ENCODE results near the gene UTS2B. TPM values are rescaled to one million over a fixed set of nuclear protein-coding genes. Genes with fewer than 3 reads are reported as not detected.

The UTS2B gene
- total and polyA plus RNA-seq, 4 donors, result 0.15 to 2.8 (median 0.60) TPM

- intact Hi-C loops (cut with DNase I), result loop anchor here in 1 of 2 donors (5.0 kb wide), 1 partner anchor 42 kb away; the partner anchor contains the start of gene CCDC50
- H3K4me1 ChIP-seq (ENCODE audit: control insufficient read depth in 1 of 2, insufficient read depth in 2 of 2, low read length in 2 of 2), result no peaks in the 10 kb centered on the region
- peaks cover 2 to 3% of the 10 kb centered on the region in 2 donors for H3K36me3 ChIP-seq (ENCODE audit: control insufficient read depth in 1 of 2, insufficient read depth in 2 of 2, low read length in 1 of 2)
- DNase-seq (no peak), ATAC-seq (ENCODE audit: low FRiP score) (no peak)
- 69 to 90% methylated on average over 5 of the region's 5 CpGs for WGBS, 2 donors
- H3K27ac ChIP-seq (ENCODE audit: low read depth in 1 of 2, low read length in 2 of 2), result no peak overlapping the region
- no peak overlapping the region for H3K4me3 ChIP-seq (ENCODE audit: low read length in 2 of 2)
- no peaks in the 10 kb centered on the region for H3K9me3 ChIP-seq (ENCODE audit: control insufficient read depth, low read length)
- H3K27me3 ChIP-seq (ENCODE audit: control insufficient read depth in 1 of 2, insufficient read depth in 2 of 2, low read length in 1 of 2), result no peaks in the 10 kb centered on the region
Measured at GRCh38 chr3:191368755-191369615, 38.7 kb upstream of the UTS2B start.

DNA sequence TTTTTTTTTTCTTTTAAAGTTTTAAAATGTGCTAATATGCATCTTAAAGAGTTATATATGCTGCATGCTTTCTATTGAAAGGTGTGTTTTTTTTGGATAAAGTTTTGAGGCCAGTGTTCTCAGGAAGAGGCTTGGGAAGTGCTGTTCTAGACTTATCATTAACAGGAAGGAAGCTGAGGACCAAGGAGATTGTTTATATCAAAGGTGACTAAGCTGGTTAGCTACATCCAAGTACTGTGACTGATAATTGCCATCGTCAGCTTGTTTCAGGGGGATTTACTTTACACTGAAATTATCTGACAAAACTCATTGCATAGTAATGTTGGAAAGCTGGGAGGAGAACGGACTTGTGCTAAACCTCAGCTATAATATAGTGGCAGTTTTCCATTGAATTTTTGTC is 36.3 kb upstream of the UTS2B start:
- Histone ChIP-seq H3K4me1 (ENCODE audit: control insufficient read depth in 1 of 2, insufficient read depth in 2 of 2, low read length in 2 of 2) (no peaks in the 10 kb centered on the region), H3K9me3 (ENCODE audit: control insufficient read depth, low read length) (no peaks in the 10 kb centered on the region), H3K27me3 (ENCODE audit: control insufficient read depth in 1 of 2, insufficient read depth in 2 of 2, low read length in 1 of 2) (no peaks in the 10 kb centered on the region), H3K27ac (ENCODE audit: low read depth in 1 of 2, low read length in 2 of 2) (no peak overlapping the region), H3K36me3 (ENCODE audit: control insufficient read depth in 1 of 2, insufficient read depth in 2 of 2, low read length in 1 of 2) (peaks cover 2 to 3% of the 10 kb centered on the region in 2 donors), H3K4me3 (ENCODE audit: low read length in 2 of 2) (no peak overlapping the region)
- DNase-seq, result no peak
- no peak for ATAC-seq (ENCODE audit: low FRiP score)
- WGBS, 2 donors, result 63 to 77% methylated on average over 2 of the region's 2 CpGs
- intact Hi-C loops (cut with DNase I), result loop anchor here in 1 of 2 donors (5.0 kb wide), 1 partner anchor 39 kb away; the partner anchor contains the start of gene CCDC50

GRCh38 chr3:191363221-191363620 is 32.9 kb upstream of the UTS2B start:
- Histone ChIP-seq H3K27ac (ENCODE audit: low read depth in 1 of 2, low read length in 2 of 2) (no peak overlapping the region), H3K9me3 (ENCODE audit: control insufficient read depth, low read length) (no peaks in the 10 kb centered on the region), H3K36me3 (ENCODE audit: control insufficient read depth in 1 of 2, insufficient read depth in 2 of 2, low read length in 1 of 2) (peaks cover 5 to 11% of the 10 kb centered on the region in 2 donors), H3K4me1 (ENCODE audit: control insufficient read depth in 1 of 2, insufficient read depth in 2 of 2, low read length in 2 of 2) (no peaks in the 10 kb centered on the region), H3K27me3 (ENCODE audit: control insufficient read depth in 1 of 2, insufficient read depth in 2 of 2, low read length in 1 of 2) (no peaks in the 10 kb centered on the region), H3K4me3 (ENCODE audit: low read length in 2 of 2) (no peak overlapping the region)
- no peak for DNase-seq
- no peak for ATAC-seq (ENCODE audit: low FRiP score)
- intact Hi-C loops (cut with DNase I), result no loop called here
- WGBS, 2 donors, result 85 to 95% methylated on average over 4 of the region's 4 CpGs

DNA sequence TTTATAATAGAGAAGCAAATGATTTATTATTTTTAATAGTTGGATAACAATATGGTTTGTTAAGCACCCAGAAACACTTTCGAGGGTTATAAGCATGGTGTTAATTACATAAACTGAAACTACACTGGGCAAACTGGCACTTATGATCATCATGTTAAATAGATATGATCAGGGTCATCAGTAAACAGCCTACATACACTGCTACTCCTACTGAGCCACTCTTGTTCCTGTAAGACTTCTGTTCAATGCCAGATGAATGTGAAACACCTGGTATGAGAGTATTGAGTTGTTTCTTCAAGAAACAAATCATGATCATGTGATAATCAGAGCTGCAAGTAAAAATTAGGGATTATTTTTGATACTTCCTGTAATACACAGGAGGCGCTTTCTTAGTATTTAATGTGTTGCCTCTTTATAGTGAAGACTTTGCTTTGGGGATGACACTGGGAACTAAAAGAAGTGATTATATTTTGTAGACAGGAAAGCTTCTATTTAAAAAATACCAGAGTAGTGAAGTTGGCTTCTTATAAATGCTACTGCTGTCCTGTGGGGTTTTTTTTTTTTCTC is 32.3 kb upstream of the UTS2B start:
- no peaks in the 10 kb centered on the region for H3K9me3 ChIP-seq (ENCODE audit: control insufficient read depth, low read length)
- no peak overlapping the region for H3K27ac ChIP-seq (ENCODE audit: low read depth in 1 of 2, low read length in 2 of 2)
- no peaks in the 10 kb centered on the region for H3K27me3 ChIP-seq (ENCODE audit: control insufficient read depth in 1 of 2, insufficient read depth in 2 of 2, low read length in 1 of 2)
- intact Hi-C loops (cut with DNase I), result no loop called here
- 97% methylated on average over 2 of the region's 2 CpGs for WGBS, 2 donors
- DNase-seq (no peak), ATAC-seq (ENCODE audit: low FRiP score) (no peak)
- no peaks in the 10 kb centered on the region for H3K4me1 ChIP-seq (ENCODE audit: control insufficient read depth in 1 of 2, insufficient read depth in 2 of 2, low read length in 2 of 2)
- peaks cover 7 to 11% of the 10 kb centered on the region in 2 donors for H3K36me3 ChIP-seq (ENCODE audit: control insufficient read depth in 1 of 2, insufficient read depth in 2 of 2, low read length in 1 of 2)
- no peak overlapping the region for H3K4me3 ChIP-seq (ENCODE audit: low read length in 2 of 2)

DNA sequence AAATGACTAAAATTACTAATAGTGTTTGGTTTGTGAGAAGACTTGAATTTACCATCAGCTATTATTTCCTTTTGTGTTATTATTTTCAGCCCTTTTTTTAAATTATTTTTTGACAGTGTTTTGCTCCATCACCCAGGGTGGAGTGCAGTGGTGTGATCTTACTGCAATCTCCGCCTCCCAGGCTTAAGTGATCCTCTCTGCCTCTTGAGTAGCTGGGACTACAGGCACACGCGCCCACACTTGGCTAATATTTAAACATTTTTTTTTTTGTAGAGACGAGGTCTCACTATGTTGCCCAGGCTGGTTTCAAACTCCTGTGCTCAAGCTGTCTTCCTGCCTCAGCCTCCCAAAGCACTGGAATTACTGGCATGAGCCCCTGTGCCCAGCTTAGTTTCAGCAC is 31.7 kb upstream of the UTS2B start:
- no peak overlapping the region for H3K27ac ChIP-seq (ENCODE audit: low read depth in 1 of 2, low read length in 2 of 2)
- H3K36me3 ChIP-seq (ENCODE audit: control insufficient read depth in 1 of 2, insufficient read depth in 2 of 2, low read length in 1 of 2), result peaks cover 7 to 11% of the 10 kb centered on the region in 2 donors
- 70 to 80% methylated on average over 4 of the region's 4 CpGs for WGBS, 2 donors
- DNase-seq, result no peak
- no peak for ATAC-seq (ENCODE audit: low FRiP score)
- H3K4me1 ChIP-seq (ENCODE audit: control insufficient read depth in 1 of 2, insufficient read depth in 2 of 2, low read length in 2 of 2), result no peaks in the 10 kb centered on the region
- H3K27me3 ChIP-seq (ENCODE audit: control insufficient read depth in 1 of 2, insufficient read depth in 2 of 2, low read length in 1 of 2), result no peaks in the 10 kb centered on the region
- H3K4me3 ChIP-seq (ENCODE audit: low read length in 2 of 2), result no peak overlapping the region
- H3K9me3 ChIP-seq (ENCODE audit: control insufficient read depth, low read length), result no peaks in the 10 kb centered on the region
- intact Hi-C loops (cut with DNase I), result no loop called here

- Histone ChIP-seq H3K4me1 (ENCODE audit: control insufficient read depth in 1 of 2, insufficient read depth in 2 of 2, low read length in 2 of 2) (no peaks in the 10 kb centered on the region), H3K36me3 (ENCODE audit: control insufficient read depth in 1 of 2, insufficient read depth in 2 of 2, low read length in 1 of 2) (peaks cover 7 to 11% of the 10 kb centered on the region in 2 donors), H3K27ac (ENCODE audit: low read depth in 1 of 2, low read length in 2 of 2) (no peak overlapping the region), H3K27me3 (ENCODE audit: control insufficient read depth in 1 of 2, insufficient read depth in 2 of 2, low read length in 1 of 2) (no peaks in the 10 kb centered on the region), H3K9me3 (ENCODE audit: control insufficient read depth, low read length) (no peaks in the 10 kb centered on the region), H3K4me3 (ENCODE audit: low read length in 2 of 2) (no peak overlapping the region)
- ATAC-seq (ENCODE audit: low FRiP score) (no peak), DNase-seq (no peak)
- intact Hi-C loops (cut with DNase I), result no loop called here
- 94 to 100% methylated on average over 1 of the region's 1 CpG for WGBS, 2 donors
Measured at GRCh38 chr3:191361456-191361855, 31.1 kb upstream of the UTS2B start.

GRCh38 chr3:191360620-191361019 is 30.3 kb upstream of the UTS2B start:
- WGBS, 2 donors, result 90 to 93% methylated on average over 3 of the region's 3 CpGs
- Histone ChIP-seq H3K4me3 (ENCODE audit: low read length in 2 of 2) (no peak overlapping the region), H3K4me1 (ENCODE audit: control insufficient read depth in 1 of 2, insufficient read depth in 2 of 2, low read length in 2 of 2) (no peaks in the 10 kb centered on the region), H3K27me3 (ENCODE audit: control insufficient read depth in 1 of 2, insufficient read depth in 2 of 2, low read length in 1 of 2) (no peaks in the 10 kb centered on the region), H3K27ac (ENCODE audit: low read depth in 1 of 2, low read length in 2 of 2) (no peak overlapping the region), H3K9me3 (ENCODE audit: control insufficient read depth, low read length) (no peaks in the 10 kb centered on the region), H3K36me3 (ENCODE audit: control insufficient read depth in 1 of 2, insufficient read depth in 2 of 2, low read length in 1 of 2) (peaks cover 7 to 11% of the 10 kb centered on the region in 2 donors)
- intact Hi-C loops (cut with DNase I), result no loop called here
- ATAC-seq (ENCODE audit: low FRiP score), result no peak
- DNase-seq, result no peak

DNA sequence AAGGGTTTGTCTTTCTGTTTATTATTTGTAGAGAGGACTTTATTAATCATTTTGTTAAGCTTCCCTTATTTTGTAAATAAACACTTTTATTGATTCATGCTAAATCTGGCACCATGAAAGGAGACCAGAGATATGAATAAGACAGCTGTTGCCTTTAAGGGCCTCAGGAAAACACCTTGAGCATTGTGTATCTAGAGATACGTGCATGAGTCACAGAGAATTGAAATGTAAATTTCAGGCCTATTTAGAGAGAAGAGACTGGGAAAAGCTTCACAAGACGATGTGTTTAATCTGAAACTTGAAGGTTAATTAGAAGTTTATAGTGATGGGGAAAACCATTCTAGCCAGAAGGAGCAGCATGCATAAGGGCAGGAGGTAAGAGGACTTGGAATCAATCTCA is 28.6 kb upstream of the UTS2B start:
- intact Hi-C loops (cut with DNase I), result no loop called here
- H3K4me3 ChIP-seq (ENCODE audit: low read length in 2 of 2), result no peak overlapping the region
- H3K27me3 ChIP-seq (ENCODE audit: control insufficient read depth in 1 of 2, insufficient read depth in 2 of 2, low read length in 1 of 2), result no peaks in the 10 kb centered on the region
- DNase-seq (no peak), ATAC-seq (ENCODE audit: low FRiP score) (no peak)
- H3K36me3 ChIP-seq (ENCODE audit: control insufficient read depth in 1 of 2, insufficient read depth in 2 of 2, low read length in 1 of 2), result peaks cover 7 to 11% of the 10 kb centered on the region in 2 donors
- H3K27ac ChIP-seq (ENCODE audit: low read depth in 1 of 2, low read length in 2 of 2), result no peak overlapping the region
- H3K9me3 ChIP-seq (ENCODE audit: control insufficient read depth, low read length), result no peaks in the 10 kb centered on the region
- H3K4me1 ChIP-seq (ENCODE audit: control insufficient read depth in 1 of 2, insufficient read depth in 2 of 2, low read length in 2 of 2), result peaks cover 0 to 2% of the 10 kb centered on the region in 2 donors
- WGBS, 2 donors, result 92 to 95% methylated on average over 2 of the region's 2 CpGs

DNA sequence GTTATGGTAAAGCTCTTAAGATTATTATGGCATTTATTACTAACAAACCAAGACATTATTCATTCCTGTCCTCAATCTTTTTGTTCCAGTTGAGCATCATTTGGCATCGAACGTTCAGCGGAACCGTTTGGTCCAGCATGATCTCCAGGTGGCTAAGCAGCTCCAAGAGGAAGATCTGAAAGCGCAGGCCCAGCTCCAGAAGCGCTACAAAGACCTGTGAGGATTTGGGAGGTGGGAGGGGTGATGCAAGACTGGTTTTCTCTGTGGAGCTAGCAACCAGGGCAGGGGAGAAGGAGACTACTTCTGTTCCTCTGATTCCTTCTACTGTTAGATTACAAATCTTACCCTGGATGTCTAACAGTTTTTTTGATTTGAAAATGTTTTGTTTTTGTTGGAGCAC is 27.6 kb upstream of the UTS2B start:
- WGBS, 2 donors, result 90% methylated on average over 6 of the region's 6 CpGs
- Histone ChIP-seq H3K4me1 (ENCODE audit: control insufficient read depth in 1 of 2, insufficient read depth in 2 of 2, low read length in 2 of 2) (peaks cover 2% of the 10 kb centered on the region in 2 donors), H3K9me3 (ENCODE audit: control insufficient read depth, low read length) (no peaks in the 10 kb centered on the region), H3K27ac (ENCODE audit: low read depth in 1 of 2, low read length in 2 of 2) (peak overlapping the region in 1 of 2 donors; percentile 57), H3K4me3 (ENCODE audit: low read length in 2 of 2) (no peak overlapping the region), H3K36me3 (ENCODE audit: control insufficient read depth in 1 of 2, insufficient read depth in 2 of 2, low read length in 1 of 2) (peaks cover 7 to 11% of the 10 kb centered on the region in 2 donors), H3K27me3 (ENCODE audit: control insufficient read depth in 1 of 2, insufficient read depth in 2 of 2, low read length in 1 of 2) (no peaks in the 10 kb centered on the region)
- DNase-seq (no peak), ATAC-seq (ENCODE audit: low FRiP score) (no peak)
- intact Hi-C loops (cut with DNase I), result no loop called here
